Activated gamma-delta T cell treated with anti-CD3 and anti-CD28 coated beads, Interleukin-2, amount 50 U/mL, for 16 hours (primary cell): Measurements from ENCODE around the gene RBPJL.

Experiments
- DNase-seq: peaks from one replicate; pipeline ENCODE4 v3.0.0-alpha.2; 2020; ENCODE audit warnings: low read depth

Gene RBPJL

GRCh38 chr20:45361793-45362192, 55.2 kb downstream of the RBPJL start:
- DNase-seq: no peak

GRCh38 chr20:45362804-45363610, 56.4 kb downstream of the RBPJL start, which contains the start of gene SYS1:
Gene SYS1 (plus strand): TSS chr20:45363156. CDS start chr20:45363532, 376 bp downstream.
- peak; percentile 98 for DNase-seq

- no peak for DNase-seq
Observed at GRCh38 chr20:45363611-45364492, 57.2 kb downstream of the RBPJL start.

- DNase-seq: no peak
Observed at GRCh38 chr20:45365444-45365970, 58.9 kb downstream of the RBPJL start.

- no peak for DNase-seq
Observed at GRCh38 chr20:45366192-45366591, 59.6 kb downstream of the RBPJL start.

- DNase-seq: no peak
Observed at GRCh38 chr20:45366631-45367030, 60.0 kb downstream of the RBPJL start.

- no peak for DNase-seq
Observed at GRCh38 chr20:45367126-45367525, 60.5 kb downstream of the RBPJL start.
